ENCODE results near the gene PDE4DIP.
"Not testable (repeated sequence)": the region's sequence is repeated elsewhere in the genome, so short reads cannot be mapped to it uniquely, and the experiment has no call there.

- not testable (repeated sequence) for TF ChIP-seq EZH2phosphoT487 (conservative IDR thresholded peaks at IDR 0.05; ENCODE audit: low read length); CTCF (IDR thresholded peaks at IDR 0.05; ENCODE audit: insufficient read depth, low read length, poor library complexity, severe bottlenecking)
These were observed 423 bp downstream of the PDE4DIP start for GRCh38 chr1:148844651-148845050.

All from SU-DHL-6 (cell line).